HCT116 (cell line): ENCODE data around the gene DHRS9. TPM values are rescaled to one million over a fixed set of nuclear protein-coding genes. Genes with fewer than 3 reads are reported as not detected.

ENCODE experiments used
- ATAC-seq: fragments of 200-7000 bp; cut with Tn5 transposase; 2 replicates; pipeline ENCODE4 v1.9.1; 2020; ENCODE audit warnings: mild to moderate bottlenecking, moderate library complexity
- BruUV-seq: library from RNA; stranded (reverse); fragments of 400-500 nt; replicated peaks from 2 replicates; lab custom pipeline; 2021; lab: Mats Ljungman, UMichigan
- CTCF ChIA-PET: fragments of 300-600 bp; sonication (Branson Sonifier 250); formaldehyde crosslinking; loops from one replicate; lab custom pipeline; 2021; ENCODE audit warnings: antibody characterized with exemption; lab: Charles Lee
- POLR2A ChIA-PET: fragments of 300-600, 350-600 bp; sonication (Branson Sonifier 250); formaldehyde crosslinking; loops from one replicate; lab custom pipeline; 2021; ENCODE audit warnings: antibody characterized with exemption; lab: Charles Lee
- RAD21 ChIA-PET, 2 experiments: fragments of 300-600 bp; sonication (Branson Sonifier 250); formaldehyde crosslinking; loops; one replicate each; lab custom pipeline; 2023; ENCODE audit warnings: low total read pairs in 2 of 2; ENCODE audit not compliant: uncharacterized antibody in 2 of 2, unreplicated experiment in 2 of 2, low non-redundant PET in 1 of 2; lab: Charles Lee
- DNase-seq: peaks from one replicate; pipeline ENCODE4 v3.0.0-alpha.2; 2010; ENCODE audit warnings: low read depth, low spot score
- H2AFZ ChIP-seq: fragments of 200-600 bp; shearing (Covaris generic), sonication (generic); 2 replicates; pipeline ENCODE4 v1.6.1; 2017; ENCODE audit warnings: low read depth, mixed run types, mixed read lengths, antibody characterized with exemption, low read length; ENCODE audit not compliant: poor library complexity, severe bottlenecking
- H3K27ac ChIP-seq: 2 replicates; pipeline ENCODE4 v1.5.1; 2012; ENCODE audit warnings: low read depth, low read length
- H3K27me3 ChIP-seq: fragments of 200-600 bp; sonication (generic); 2 replicates; pipeline ENCODE4 v1.6.1; 2016; ENCODE audit warnings: mixed run types, low read length, mixed read lengths; ENCODE audit not compliant: insufficient read depth
- H3K36me3 ChIP-seq, 2 experiments: fragments of 200-500 bp in 1 of 2; fragments of 200-600 bp in 1 of 2; sonication (Bioruptor generic) in 1 of 2; sonication (generic) in 1 of 2; 2 replicates each; pipeline versions ENCODE4 v1.5.1 to v1.6.1; 2014 to 2016; ENCODE audit warnings: low read length in 2 of 2, inconsistent platforms in 1 of 2, mixed read lengths in 1 of 2, mixed run types in 1 of 2; ENCODE audit not compliant: insufficient read depth in 2 of 2, control insufficient read depth in 1 of 2
- H3K4me1 ChIP-seq, 2 experiments: fragments of 200-600 bp in 1 of 2; sonication (generic) in 1 of 2; 2 replicates each; pipeline versions ENCODE4 v1.5.1 to v1.6.1; 2012 to 2017; ENCODE audit warnings: low read length in 2 of 2, inconsistent platforms in 1 of 2, mild to moderate bottlenecking in 1 of 2, mixed read lengths in 1 of 2, mixed run types in 1 of 2, moderate library complexity in 1 of 2; ENCODE audit not compliant: insufficient read depth in 2 of 2, control insufficient read depth in 1 of 2
- H3K4me2 ChIP-seq: fragments of 200-600 bp; sonication (generic); 2 replicates; pipeline ENCODE4 v1.6.1; 2017; ENCODE audit warnings: mixed run types, low read length, mixed read lengths
- H3K4me3 ChIP-seq, 2 experiments: fragments of 200-600 bp in 1 of 2; sonication (generic) in 1 of 2; replicated peaks in 1 of 2; 2 replicates each; pipeline ENCODE4 v1.5.1; 2011 to 2016; ENCODE audit warnings: low read length in 2 of 2, control low read depth in 1 of 2, low read depth in 1 of 2, mild to moderate bottlenecking in 1 of 2, mixed read lengths in 1 of 2, mixed run types in 1 of 2
- H3K79me2 ChIP-seq: fragments of 200-600 bp; sonication (generic); 2 replicates; pipeline ENCODE4 v1.6.1; 2017; ENCODE audit warnings: mild to moderate bottlenecking, mixed run types, low read length, moderate library complexity, mixed read lengths; ENCODE audit not compliant: insufficient read depth
- H3K9ac ChIP-seq: fragments of 200-600 bp; sonication (generic); 2 replicates; pipeline ENCODE4 v1.6.1; 2016; ENCODE audit warnings: low read length, mixed read lengths
- H3K9me2 ChIP-seq: fragments of 200-600 bp; sonication (generic), shearing (Covaris generic); 2 replicates; pipeline ENCODE4 v1.6.1; 2017; ENCODE audit warnings: mixed run types, mild to moderate bottlenecking, moderate library complexity; ENCODE audit not compliant: insufficient read depth
- H3K9me3 ChIP-seq, 2 experiments: fragments of 200-500 bp in 1 of 2; fragments of 200-600 bp in 1 of 2; sonication (Bioruptor generic) in 1 of 2; sonication (generic) in 1 of 2; 2 replicates each; pipeline ENCODE4 v1.6.1; 2014 to 2017; ENCODE audit warnings: low read length in 2 of 2, mixed read lengths in 2 of 2, inconsistent platforms in 1 of 2, low read depth in 1 of 2, mild to moderate bottlenecking in 1 of 2, mixed run types in 1 of 2, moderate library complexity in 1 of 2; ENCODE audit not compliant: control insufficient read depth in 1 of 2, insufficient read depth in 1 of 2
- H4K20me1 ChIP-seq: fragments of 200-600 bp; sonication (generic), shearing (Covaris generic); 2 replicates; pipeline ENCODE4 v1.6.1; 2017; ENCODE audit warnings: mixed run types, mild to moderate bottlenecking, moderate library complexity; ENCODE audit not compliant: insufficient read depth
- EGR1 ChIP-seq: IDR thresholded peaks from 2 replicates; pipeline ENCODE4 v1.6.1; 2012; ENCODE audit warnings: low read depth
- EZH2 ChIP-seq: fragments of 200-600 bp; sonication (generic); IDR thresholded peaks from 2 replicates; pipeline ENCODE4 v1.6.1; 2017; ENCODE audit warnings: antibody characterized with exemption, mixed run types
- REST ChIP-seq: IDR thresholded peaks from 2 replicates; pipeline ENCODE4 v1.6.1; 2012; ENCODE audit warnings: low read depth
- SIN3A ChIP-seq: IDR thresholded peaks from 2 replicates; pipeline ENCODE4 v1.6.1; 2012; ENCODE audit warnings: low read depth
- SP1 ChIP-seq: IDR thresholded peaks from 2 replicates; pipeline ENCODE4 v1.6.1; 2012; ENCODE audit warnings: low read depth
- SRF ChIP-seq: IDR thresholded peaks from 2 replicates; pipeline ENCODE4 v1.6.1; 2012; ENCODE audit warnings: low read depth
- TCF7L2 ChIP-seq: IDR thresholded peaks from 2 replicates; pipeline ENCODE4 v1.7.0; 2011; ENCODE audit warnings: borderline replicate concordance, inconsistent platforms; ENCODE audit not compliant: insufficient read depth, insufficient read length; ENCODE audit errors: extremely low read depth
- YY1 ChIP-seq: IDR thresholded peaks from 2 replicates; pipeline ENCODE4 v1.6.1; 2011; ENCODE audit warnings: low read length, low read depth, moderate library complexity, mild to moderate bottlenecking; ENCODE audit not compliant: insufficient replicate concordance; ENCODE audit errors: extremely low read depth
- ZFX ChIP-seq: fragments of 450-650 bp; IDR thresholded peaks from 2 replicates; pipeline ENCODE4 v1.6.1; 2017
- ZNF274 ChIP-seq: fragments of 200-500 bp; sonication (Bioruptor generic); IDR thresholded peaks from 2 replicates; pipeline ENCODE4 v1.6.1; 2014; ENCODE audit warnings: mild to moderate bottlenecking, low read depth, low read length, inconsistent platforms
- intact Hi-C: fragments of 100-400 bp; cut with micrococcal nuclease; formaldehyde crosslinking; loops from 2 replicates; pipeline ENCODE4 v1.10.0; 2022
- total RNA-seq: library from RNA; stranded (reverse); gene quantifications from one replicate; pipeline ENCODE4 v1.2.1, GENCODE V29; 2021; ENCODE audit not compliant: unreplicated experiment
- TF ChIP-seq, protein P1 (sequence below): IDR thresholded peaks from 2 replicates; pipeline ENCODE4 v1.6.1; 2011; ENCODE audit warnings: mild to moderate bottlenecking, low read length, moderate library complexity; ENCODE audit not compliant: insufficient replicate concordance; ENCODE audit errors: extremely low read depth
- TF ChIP-seq, protein P2 (sequence below): IDR thresholded peaks from 2 replicates; pipeline ENCODE4 v1.6.1; 2012
- TF ChIP-seq, protein P3 (sequence below): IDR thresholded peaks from 2 replicates; pipeline ENCODE4 v1.6.1; 2012

DHRS9 gene
- total RNA-seq, 1 experiment from 2014 or later: 0.15 TPM

GRCh38 chr2:169107645-169108044 is 38.3 kb downstream of the DHRS9 start:
- H3K4me1 ChIP-seq: peaks cover 0 to 8% of the 10 kb centered on the region in 2 experiments; a peak in 1 of 4 replicates
- TF ChIP-seq TCF7L2: no peak
- TF ChIP-seq, protein P1, sequence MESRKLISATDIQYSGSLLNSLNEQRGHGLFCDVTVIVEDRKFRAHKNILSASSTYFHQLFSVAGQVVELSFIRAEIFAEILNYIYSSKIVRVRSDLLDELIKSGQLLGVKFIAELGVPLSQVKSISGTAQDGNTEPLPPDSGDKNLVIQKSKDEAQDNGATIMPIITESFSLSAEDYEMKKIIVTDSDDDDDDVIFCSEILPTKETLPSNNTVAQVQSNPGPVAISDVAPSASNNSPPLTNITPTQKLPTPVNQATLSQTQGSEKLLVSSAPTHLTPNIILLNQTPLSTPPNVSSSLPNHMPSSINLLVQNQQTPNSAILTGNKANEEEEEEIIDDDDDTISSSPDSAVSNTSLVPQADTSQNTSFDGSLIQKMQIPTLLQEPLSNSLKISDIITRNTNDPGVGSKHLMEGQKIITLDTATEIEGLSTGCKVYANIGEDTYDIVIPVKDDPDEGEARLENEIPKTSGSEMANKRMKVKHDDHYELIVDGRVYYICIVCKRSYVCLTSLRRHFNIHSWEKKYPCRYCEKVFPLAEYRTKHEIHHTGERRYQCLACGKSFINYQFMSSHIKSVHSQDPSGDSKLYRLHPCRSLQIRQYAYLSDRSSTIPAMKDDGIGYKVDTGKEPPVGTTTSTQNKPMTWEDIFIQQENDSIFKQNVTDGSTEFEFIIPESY: no peak
- no peak for TF ChIP-seq SP1
- TF ChIP-seq, protein P2, sequence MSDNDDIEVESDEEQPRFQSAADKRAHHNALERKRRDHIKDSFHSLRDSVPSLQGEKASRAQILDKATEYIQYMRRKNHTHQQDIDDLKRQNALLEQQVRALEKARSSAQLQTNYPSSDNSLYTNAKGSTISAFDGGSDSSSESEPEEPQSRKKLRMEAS: no peak
- no peak for TF ChIP-seq REST
- no peak for TF ChIP-seq YY1
- TF ChIP-seq EGR1: no peak
- TF ChIP-seq SIN3A: no peak
- no peak for TF ChIP-seq ZNF274
- no peak for TF ChIP-seq SRF
- no peak for TF ChIP-seq ZFX
- no peak for TF ChIP-seq EZH2
- TF ChIP-seq, protein P3, sequence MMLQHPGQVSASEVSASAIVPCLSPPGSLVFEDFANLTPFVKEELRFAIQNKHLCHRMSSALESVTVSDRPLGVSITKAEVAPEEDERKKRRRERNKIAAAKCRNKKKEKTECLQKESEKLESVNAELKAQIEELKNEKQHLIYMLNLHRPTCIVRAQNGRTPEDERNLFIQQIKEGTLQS: no peak
- no peak for DNase-seq
- no peaks in the 10 kb centered on the region for H3K9me3 ChIP-seq
- H3K4me3 ChIP-seq: no peak overlapping the region
- no peaks in the 10 kb centered on the region for H3K36me3 ChIP-seq
- H2AFZ ChIP-seq: no peak overlapping the region
- ChIA-PET CTCF (interaction anchor here (3.7 kb wide), 1 partner anchor 114 kb away, joined by 29 read pairs; no protein-coding TSS in a partner anchor), POLR2A (no interaction called here), RAD21 (no interaction called here)
- no peaks in the 10 kb centered on the region for H3K9me2 ChIP-seq
- no peak overlapping the region for H3K9ac ChIP-seq
- H3K27ac ChIP-seq: no peak overlapping the region
- no peak for ATAC-seq
- no peaks in the 10 kb centered on the region for H3K79me2 ChIP-seq
- H3K4me2 ChIP-seq: no peak overlapping the region
- H3K27me3 ChIP-seq: peaks cover 5% of the 10 kb centered on the region; the same call in 1 of the 2 replicates
- intact Hi-C loops: loop anchor here (2.0 kb wide), 1 partner anchor 115 kb away; no protein-coding TSS in a partner anchor
- H4K20me1 ChIP-seq: no peaks in the 10 kb centered on the region
- BruUV-seq: no TSS peak
